ENCODE measurements around the gene KBTBD2. TPM values are rescaled to one million over a fixed set of nuclear protein-coding genes. Genes with fewer than 3 reads are reported as not detected.
"Not testable (repeated sequence)": the region's sequence is repeated elsewhere in the genome, so short reads cannot be mapped to it uniquely, and the experiment has no call there.

The KBTBD2 gene
- total RNA-seq, 1 donor from 2014 or later = 53.6 TPM

DNA sequence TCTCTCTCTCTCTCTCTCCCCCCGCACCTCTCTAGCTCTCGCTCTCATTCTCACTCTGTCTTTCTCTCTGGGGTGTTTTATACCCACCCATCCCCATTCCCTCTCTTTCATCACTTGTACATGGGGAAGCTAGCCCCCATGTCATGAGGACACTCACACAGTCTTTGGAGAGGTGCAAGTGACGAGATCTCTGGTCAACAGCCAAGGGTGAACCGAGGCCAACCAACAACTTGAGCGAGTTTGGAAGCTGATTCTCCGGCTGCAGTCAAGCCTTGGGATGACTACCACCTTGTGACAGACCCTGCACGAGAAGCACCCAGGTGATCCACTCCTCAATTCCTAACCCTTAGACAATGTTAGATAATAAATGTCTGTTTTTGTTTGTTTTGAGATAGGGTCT lies 10.1 kb upstream of the KBTBD2 start:
- H3K27ac Mint-ChIP-seq (ENCODE audit: unreplicated experiment) = no peak overlapping the region
- DNase-seq (ENCODE audit: low spot score) = no peak
- H3K27me3 Mint-ChIP-seq (ENCODE audit: unreplicated experiment) = no peaks in the 10 kb centered on the region
- H3K4me1 Mint-ChIP-seq (ENCODE audit: unreplicated experiment) = peaks cover 6% of the 10 kb centered on the region
- TF ChIP-seq, protein P1, sequence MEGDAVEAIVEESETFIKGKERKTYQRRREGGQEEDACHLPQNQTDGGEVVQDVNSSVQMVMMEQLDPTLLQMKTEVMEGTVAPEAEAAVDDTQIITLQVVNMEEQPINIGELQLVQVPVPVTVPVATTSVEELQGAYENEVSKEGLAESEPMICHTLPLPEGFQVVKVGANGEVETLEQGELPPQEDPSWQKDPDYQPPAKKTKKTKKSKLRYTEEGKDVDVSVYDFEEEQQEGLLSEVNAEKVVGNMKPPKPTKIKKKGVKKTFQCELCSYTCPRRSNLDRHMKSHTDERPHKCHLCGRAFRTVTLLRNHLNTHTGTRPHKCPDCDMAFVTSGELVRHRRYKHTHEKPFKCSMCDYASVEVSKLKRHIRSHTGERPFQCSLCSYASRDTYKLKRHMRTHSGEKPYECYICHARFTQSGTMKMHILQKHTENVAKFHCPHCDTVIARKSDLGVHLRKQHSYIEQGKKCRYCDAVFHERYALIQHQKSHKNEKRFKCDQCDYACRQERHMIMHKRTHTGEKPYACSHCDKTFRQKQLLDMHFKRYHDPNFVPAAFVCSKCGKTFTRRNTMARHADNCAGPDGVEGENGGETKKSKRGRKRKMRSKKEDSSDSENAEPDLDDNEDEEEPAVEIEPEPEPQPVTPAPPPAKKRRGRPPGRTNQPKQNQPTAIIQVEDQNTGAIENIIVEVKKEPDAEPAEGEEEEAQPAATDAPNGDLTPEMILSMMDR (IDR thresholded peaks at IDR 0.05; ENCODE audit: unreplicated experiment) = no peak
- H3K9me3 Mint-ChIP-seq (ENCODE audit: unreplicated experiment) = no peaks in the 10 kb centered on the region
- no peak overlapping the region for H3K4me3 Mint-ChIP-seq (ENCODE audit: unreplicated experiment)
- H3K36me3 Mint-ChIP-seq (ENCODE audit: low read depth, unreplicated experiment) = no peaks in the 10 kb centered on the region

DNA sequence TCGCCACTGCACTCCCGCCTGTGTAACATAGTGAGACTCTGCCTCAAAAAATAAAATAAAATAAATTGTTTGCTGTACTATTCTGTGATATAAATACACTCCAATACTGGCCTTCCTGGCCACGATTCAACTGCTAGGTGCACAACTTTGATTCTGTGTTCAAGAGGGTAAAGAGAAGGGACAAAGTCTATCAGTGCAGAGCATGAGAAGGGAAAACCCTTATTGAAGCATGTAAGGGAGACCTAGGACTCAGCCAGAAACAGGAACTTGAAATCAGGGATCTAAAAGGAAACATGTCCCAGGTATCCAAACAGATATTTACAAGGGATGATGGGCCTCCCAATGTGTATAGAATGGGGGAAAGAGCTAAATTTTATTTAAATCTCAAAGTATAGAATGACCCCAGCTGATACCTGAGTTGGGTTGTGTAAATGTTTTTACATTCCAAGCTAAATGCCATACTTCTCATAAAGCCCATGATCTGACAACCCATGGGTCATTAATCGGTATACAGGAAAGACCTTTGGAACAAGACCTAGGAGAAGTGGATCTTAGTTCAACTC lies 9.0 kb upstream of the KBTBD2 start:
- no peak overlapping the region for H3K4me3 Mint-ChIP-seq (ENCODE audit: unreplicated experiment)
- TF ChIP-seq, protein P1 (IDR thresholded peaks at IDR 0.05; ENCODE audit: unreplicated experiment) = no peak
- no peak overlapping the region for H3K27ac Mint-ChIP-seq (ENCODE audit: unreplicated experiment)
- no peaks in the 10 kb centered on the region for H3K36me3 Mint-ChIP-seq (ENCODE audit: low read depth, unreplicated experiment)
- peaks cover 6% of the 10 kb centered on the region for H3K4me1 Mint-ChIP-seq (ENCODE audit: unreplicated experiment)
- no peak for DNase-seq (ENCODE audit: low spot score)
- H3K9me3 Mint-ChIP-seq (ENCODE audit: unreplicated experiment) = no peaks in the 10 kb centered on the region
- no peaks in the 10 kb centered on the region for H3K27me3 Mint-ChIP-seq (ENCODE audit: unreplicated experiment)

DNA sequence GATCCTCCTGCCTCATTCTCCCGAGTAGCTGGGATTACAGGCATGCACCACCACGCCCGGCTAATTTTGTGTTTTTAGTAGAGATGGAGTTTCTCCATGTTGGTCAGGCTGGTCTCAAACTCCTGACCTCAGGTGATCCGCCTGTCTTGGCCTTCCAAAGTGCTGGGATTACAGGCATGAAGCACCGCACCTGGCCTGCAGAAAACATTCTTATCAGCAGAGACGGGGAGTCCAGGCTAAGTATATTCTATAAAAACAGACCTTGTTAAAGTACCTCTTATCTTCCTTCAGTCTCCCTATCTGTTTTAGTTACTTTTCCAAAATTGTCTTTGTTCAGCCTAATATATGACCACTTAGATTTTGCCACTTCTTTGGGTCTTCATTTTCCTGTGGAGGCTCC lies 5.8 kb upstream of the KBTBD2 start:
- Mint-ChIP-seq H3K27me3 (ENCODE audit: unreplicated experiment) (peaks cover 13% of the 10 kb centered on the region), H3K4me1 (ENCODE audit: unreplicated experiment) (peaks cover 23% of the 10 kb centered on the region)
- H3K9me3 Mint-ChIP-seq (ENCODE audit: unreplicated experiment); H3K36me3 Mint-ChIP-seq (ENCODE audit: low read depth, unreplicated experiment); H3K27ac Mint-ChIP-seq (ENCODE audit: unreplicated experiment); DNase-seq (ENCODE audit: low spot score); H3K4me3 Mint-ChIP-seq (ENCODE audit: unreplicated experiment): not testable (repeated sequence)

DNA sequence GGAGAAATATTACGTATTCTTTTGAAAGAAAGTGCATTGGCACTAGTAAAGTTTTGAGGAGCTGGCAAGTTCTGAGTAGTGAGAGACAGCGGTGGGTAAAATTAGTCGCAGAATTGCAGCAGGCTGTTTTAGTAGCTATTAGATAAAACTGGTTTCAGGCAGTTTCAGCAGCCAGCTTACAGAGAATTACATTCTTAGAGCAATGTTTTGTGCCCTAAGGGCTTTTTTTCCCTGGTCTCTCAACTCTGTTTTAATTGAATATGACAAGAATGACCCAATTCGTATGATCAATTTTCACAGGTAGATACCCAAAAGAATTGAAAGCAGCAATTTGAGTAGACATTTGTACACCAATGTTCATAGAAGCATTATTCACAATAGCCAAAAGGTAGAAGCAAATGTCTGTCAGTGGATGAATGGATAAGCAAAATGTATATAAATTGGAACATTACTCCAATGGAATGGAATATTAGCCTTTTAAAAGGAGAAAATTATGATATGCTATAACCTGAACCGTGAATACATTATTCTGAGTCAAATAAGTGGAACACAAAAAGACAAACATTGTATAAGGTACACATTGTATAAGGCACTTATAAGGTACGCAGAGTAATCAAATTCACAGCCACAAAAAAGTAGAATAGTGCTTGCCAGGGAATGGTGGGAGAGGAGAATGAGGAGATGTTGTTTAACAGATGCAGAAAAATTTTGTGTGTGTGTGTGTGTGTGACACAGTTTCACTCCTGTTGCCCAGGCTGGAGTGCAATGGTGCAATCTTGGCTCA lies 5.2 kb upstream of the KBTBD2 start:
- H3K27ac Mint-ChIP-seq (ENCODE audit: unreplicated experiment) = no peak overlapping the region
- TF ChIP-seq, protein P1 (IDR thresholded peaks at IDR 0.05; ENCODE audit: unreplicated experiment) = no peak
- no peak overlapping the region for H3K4me3 Mint-ChIP-seq (ENCODE audit: unreplicated experiment)
- H3K9me3 Mint-ChIP-seq (ENCODE audit: unreplicated experiment) = no peaks in the 10 kb centered on the region
- peaks cover 18% of the 10 kb centered on the region for H3K27me3 Mint-ChIP-seq (ENCODE audit: unreplicated experiment)
- DNase-seq (ENCODE audit: low spot score) = no peak
- H3K4me1 Mint-ChIP-seq (ENCODE audit: unreplicated experiment) = peaks cover 28% of the 10 kb centered on the region
- peaks cover 5% of the 10 kb centered on the region for H3K36me3 Mint-ChIP-seq (ENCODE audit: low read depth, unreplicated experiment)

DNA sequence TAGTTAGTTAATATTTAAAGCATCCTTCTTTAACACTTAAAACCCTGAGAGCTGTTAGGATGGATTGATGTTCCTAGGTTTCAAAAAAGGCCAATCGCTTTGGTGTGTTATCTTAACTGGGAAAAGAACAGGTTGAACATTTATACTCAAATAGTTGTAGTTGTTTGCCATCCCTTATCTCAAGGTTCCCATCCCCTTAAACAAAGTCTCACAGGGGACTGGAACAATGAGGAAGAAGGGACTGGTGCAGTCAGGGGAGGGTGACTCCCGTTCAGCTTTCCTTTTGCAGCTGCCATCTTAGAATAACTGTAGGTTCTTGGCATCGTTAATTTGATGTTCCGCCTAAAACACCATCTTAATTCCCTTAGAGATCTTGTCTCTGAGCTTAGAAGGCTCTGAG lies 2.6 kb upstream of the KBTBD2 start:
- Mint-ChIP-seq H3K36me3 (ENCODE audit: low read depth, unreplicated experiment) (peaks cover 16% of the 10 kb centered on the region), H3K9me3 (ENCODE audit: unreplicated experiment) (no peaks in the 10 kb centered on the region), H3K4me3 (ENCODE audit: unreplicated experiment) (no peak overlapping the region), H3K27ac (ENCODE audit: unreplicated experiment) (peak overlapping the region; percentile 70), H3K4me1 (ENCODE audit: unreplicated experiment) (peaks cover 39% of the 10 kb centered on the region), H3K27me3 (ENCODE audit: unreplicated experiment) (peaks cover 33% of the 10 kb centered on the region)
- DNase-seq (ENCODE audit: low spot score) = no peak
- TF ChIP-seq, protein P1 (IDR thresholded peaks at IDR 0.05; ENCODE audit: unreplicated experiment) = no peak
